GM19351 (cell line): Measurements from ENCODE around the gene MYBPC3.

ENCODE experiments used
- ATAC-seq: cut with Tn5 transposase; IDR thresholded peaks from one replicate; pipeline ENCODE4 v1.9.1; 2021; ENCODE audit warnings: mild to moderate bottlenecking, moderate library complexity; ENCODE audit not compliant: unreplicated experiment

MYBPC3 gene

DNA sequence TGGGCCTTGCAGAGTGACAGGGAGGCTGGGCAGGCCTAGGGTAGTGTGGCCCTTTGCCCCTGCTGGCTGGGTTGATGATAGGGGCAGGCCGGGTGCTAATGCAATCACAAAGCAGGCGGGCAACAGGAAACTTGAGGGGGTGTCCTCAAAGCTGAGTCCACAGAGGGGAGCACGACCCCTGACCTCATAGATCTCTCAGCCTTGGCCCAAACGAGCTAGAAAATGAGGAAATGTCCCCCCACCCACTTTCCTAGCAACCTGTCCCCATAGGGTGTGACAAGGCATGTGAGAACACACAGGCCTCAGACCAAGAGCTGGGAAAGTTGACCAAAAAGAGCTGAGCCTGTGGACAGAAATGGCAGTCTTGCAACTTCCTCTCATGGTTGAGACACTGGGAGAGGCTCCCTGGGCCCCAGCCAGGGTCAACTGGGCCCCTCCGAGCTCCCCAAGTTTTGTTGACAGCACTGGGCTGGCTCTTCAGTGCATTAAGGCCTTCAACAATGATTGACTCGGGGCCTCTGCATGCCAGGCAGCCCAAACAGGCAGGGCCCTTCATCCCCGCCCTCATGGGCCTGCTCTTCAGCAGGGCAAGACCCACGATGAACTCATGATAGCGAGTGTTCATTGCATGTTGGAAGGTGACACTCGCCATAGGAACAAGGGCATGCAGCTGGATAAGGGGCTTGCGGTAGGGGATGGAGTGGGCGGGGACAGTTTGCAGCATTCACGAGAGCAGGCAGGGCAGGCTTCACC, 35.6 kb upstream of the MYBPC3 start:
- ATAC-seq: no peak

DNA sequence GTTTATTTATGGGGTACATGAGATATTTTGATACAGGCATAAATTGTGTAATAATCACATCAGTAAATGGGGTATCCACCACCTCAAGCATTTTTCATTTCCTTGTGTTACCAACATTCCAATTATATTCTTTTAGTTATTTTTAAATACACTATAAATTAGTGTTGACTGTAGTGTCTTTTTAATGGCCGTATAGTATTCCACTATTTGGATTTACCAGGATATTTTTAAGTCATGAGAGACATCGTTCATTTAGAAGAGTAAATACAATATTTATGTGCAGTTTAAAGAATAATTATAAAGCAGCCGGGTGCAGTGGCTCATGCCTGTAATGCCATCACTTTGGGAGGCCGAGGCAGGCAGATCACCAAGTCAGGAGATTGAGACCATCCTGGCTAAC, 32.0 kb upstream of the MYBPC3 start:
- no peak for ATAC-seq

DNA sequence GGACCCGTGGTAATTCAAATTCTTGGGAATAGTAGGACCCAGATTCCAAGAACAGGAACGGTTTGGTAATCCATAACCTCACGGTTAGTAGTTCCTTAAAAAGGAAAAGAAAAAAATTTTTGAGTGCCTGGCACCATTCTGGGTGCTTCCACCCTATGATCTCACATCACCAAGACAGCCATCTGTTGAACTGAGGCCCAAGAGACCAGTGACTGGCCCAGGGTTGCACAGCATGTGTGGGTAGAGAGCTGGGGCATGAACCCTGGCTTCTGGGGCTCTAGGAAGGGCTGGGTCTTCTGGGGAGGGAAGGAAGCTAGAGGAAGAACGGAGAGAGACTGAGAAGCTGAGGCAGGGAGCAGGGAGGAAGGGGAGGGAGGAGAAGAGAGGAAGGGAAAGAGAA, 30.6 kb upstream of the MYBPC3 start:
- ATAC-seq: no peak

DNA sequence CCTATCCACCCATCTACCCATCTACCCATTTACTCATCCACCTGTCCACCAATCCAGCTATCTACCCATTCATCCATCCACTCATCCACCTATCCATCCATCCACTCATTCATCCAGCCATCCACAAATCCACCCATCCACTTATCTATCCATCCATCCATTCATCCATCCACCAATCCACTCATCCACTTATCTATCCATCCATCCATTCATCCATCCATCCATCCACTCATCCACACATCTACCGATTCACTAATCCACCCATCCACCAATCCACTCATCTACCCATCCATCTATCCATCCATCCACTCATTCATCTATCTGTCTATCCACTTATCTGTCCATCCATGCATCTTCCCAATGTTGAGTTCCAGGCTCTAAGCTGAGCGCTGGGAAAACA, 27.6 kb upstream of the MYBPC3 start:
- no peak for ATAC-seq

DNA sequence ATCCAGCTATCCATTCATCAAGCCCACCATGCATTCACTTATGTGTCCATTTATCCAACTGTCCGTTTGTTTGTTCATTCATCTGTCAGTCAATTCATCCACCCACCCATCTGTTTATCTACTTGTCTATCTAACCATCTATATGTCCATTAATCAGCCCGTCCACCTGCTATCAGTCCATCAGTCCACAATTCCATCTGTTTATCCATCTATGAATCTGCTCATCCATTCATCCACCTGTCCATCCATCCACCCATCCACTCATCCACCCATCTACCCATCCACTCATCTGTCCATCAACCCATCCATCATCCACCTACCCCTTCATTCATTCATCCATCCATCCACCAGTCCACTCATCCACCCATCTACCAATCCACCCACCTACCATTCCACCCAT, 26.8 kb upstream of the MYBPC3 start:
- no peak for ATAC-seq

DNA sequence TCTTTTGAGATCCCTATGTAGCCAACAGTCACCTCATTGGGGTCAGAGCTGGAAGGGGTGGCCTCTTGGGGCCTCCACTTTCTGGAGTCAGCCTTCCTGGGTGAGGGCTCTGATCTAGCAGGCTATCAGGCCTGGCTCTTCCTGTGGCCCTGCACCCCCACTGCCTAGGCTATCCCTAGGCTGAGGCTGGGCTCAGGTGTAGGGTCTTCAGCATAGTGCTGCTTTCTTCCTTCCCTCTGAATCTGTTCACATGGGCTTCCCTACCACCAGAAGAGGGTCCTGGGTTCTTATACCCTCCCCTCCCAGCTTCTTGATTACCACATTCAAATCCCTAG, 26.3 kb upstream of the MYBPC3 start:
- ATAC-seq: peak; percentile 12

DNA sequence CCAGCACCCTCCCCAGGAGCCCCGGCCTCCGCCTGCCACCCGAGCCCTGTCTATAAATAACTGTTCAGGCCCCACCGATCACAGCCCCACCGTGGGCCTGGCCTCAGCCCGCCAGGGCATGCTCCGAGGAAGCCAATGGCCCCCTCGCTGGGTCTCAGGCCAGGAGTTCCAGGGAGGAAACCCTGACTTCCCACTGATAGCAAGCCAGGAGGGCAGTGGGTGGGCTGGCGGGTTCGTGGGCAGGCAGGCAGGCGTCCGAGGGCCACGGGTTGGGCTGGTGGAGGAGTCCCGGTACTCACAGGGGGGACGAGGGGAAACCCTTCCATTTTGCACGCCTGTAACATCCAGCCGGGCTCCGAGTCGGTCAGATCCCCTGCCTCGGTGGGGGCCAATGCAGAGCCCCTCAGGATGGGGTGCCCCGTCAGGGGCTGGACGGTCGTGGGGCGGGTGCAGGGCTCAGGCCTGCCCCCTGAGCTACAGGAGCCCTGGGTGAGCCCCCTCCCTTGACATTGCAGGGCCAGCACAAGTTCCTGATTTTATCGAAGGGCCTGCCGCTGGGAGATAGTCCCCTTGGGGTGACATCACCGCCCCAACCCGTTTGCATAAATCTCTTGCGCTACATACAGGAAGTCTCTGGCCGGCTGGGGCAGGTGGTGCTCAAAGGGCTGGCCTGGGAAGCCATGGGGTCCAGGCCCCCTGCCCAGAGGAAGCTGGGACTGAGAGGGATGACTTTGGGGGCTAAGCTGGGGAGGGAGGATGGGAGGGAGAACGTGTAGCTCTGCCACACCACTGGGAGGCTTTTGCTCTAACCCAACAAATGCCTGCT, 25.7 kb upstream of the MYBPC3 start, which contains the start of gene SPI1:
Gene SPI1, minus strand, starts transcription at position 538 of the 826 bp plus-strand sequence. Its CDS starts 194 bp downstream, at position 344.
- peak; percentile 87 for ATAC-seq

DNA sequence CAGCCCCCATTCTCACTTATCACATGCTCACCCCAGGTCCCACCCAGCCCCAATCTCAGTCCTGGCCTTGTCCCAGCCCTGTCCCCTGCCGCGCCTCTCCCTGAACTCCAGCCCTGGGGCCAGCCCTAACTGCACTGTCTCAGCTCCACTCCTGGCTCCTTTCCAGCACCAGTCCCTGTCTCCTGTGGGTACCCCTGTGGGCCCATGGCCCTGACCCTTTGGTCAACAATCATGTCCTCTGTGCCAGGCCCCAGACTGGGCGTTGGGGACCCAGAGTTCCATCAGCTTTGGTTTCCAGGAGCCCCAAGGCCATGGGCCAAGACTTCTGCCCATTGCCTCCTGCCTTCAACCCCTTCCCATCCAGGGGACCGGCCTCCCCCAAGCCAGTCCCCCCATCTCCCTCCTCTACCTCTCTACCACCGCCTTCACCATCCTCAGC, 25.1 kb upstream of the MYBPC3 start:
- ATAC-seq: no peak

DNA sequence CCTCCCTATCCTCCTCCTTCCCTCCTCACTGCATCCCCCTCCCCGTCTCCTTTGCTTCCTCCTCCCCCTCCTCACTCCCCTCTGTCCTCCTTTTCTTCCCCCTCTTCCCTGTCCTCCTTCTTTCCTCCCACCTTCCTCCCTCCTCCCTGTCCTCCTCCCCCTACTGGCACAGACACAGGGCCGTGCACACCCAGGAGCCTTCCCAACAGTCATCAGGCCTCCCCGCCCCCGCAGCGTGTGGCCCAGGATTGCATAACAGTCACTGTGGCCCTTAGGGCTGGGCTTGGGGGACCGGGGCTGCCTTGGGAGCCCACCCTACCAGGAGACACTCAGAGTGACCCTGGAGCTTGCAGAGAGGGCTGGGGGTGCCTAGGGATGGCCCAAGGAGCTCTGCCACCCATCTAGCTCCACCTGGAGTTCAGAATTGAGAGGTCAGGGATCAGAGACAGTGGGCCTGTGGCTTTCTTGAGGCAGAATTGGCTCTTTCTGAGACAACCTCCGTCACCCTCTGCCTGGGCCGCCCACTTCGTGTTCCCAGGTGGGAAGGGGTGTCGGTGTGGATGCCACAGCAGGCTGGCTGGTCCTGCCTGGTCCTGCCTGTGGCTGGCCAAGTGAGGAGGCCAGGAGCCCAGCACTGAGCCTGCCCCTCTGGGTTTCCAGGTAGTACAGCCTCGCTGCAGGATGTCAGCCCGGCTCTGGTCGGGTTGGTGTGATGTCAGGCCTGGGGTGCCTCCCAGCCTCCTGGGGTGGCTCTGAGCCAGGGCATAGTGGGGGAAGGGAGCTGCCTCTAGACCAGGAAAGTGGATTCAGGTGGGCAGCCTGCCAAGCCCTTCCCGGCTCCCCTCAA, 24.2 kb upstream of the MYBPC3 start:
- peak; percentile 37 for ATAC-seq

DNA sequence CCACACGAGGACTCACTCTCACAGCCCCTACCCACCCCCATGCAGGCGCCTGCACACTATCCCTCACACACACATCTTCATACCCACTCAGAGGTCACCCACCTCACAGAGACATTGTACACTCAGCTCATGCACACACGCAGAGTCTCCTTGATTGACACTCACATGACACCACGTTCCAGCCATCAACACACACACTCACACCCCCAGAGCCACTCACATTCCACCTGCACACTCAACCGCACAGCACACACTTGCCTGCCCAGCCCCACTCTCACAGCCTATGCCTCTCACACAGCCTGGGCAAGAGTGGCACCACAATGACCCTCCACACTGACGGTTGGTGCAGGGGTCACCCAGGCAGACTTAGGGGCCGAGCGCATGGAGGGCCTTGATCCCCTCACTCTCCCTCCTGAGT, 23.6 kb upstream of the MYBPC3 start:
- no peak for ATAC-seq

DNA sequence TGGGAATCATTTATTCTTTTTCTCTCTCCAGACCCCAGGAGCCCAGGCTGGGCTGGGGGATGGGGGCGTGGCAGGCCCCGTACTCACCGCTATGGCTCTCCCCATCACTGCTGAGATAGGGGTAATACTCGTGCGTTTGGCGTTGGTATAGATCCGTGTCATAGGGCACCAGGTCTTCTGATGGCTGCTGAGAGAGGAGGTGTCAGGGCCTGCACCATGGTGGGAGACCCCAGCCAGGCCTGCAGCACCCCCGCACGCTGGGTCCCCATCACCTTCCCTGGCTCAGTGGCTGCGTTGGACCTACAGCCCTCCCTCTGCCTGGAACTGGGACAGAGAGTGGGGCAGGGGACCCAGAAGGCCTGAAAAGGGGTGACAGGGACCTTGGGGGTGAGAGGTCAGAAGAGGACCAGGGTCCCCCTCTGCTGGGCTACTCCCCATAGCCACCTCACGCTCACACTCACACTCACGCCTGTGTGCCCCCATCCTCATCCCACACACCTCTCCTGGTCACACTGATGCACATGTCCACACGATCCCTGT, 23.1 kb upstream of the MYBPC3 start:
- no peak for ATAC-seq

DNA sequence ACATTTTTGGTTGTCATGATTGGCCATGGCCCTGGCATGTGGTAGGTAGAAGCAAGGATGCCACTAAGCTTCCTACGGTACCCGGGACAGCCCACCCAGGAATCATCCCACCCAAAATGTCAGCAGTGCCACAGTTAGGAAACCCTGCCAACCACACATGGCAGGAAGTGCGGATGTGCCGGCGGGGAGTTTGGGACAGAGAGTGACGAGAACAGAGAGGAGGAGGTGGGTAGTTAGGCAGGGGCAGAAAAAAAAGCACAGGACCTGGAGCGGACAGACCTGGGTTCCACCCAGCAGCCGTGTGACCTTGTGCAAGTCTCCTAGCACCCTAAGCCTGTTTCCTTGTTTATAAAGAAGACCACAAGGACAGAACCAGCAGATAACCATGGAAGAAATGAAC, 22.5 kb upstream of the MYBPC3 start:
- ATAC-seq: no peak

DNA sequence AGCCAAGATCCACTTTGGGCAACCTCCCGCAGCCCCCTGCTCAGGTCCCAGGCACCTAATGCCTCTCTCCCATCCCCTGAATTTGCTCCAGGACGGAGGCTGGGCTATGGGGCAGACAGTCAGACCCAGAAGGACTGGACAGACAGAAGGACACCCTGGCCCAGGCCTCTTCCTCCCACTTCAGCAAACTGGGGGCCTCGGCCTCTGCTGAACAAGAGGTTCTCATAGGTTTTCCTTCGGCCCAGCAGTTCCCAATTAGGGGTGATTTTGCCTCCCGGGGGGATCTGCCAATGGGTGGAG, 22.2 kb upstream of the MYBPC3 start:
- no peak for ATAC-seq

DNA sequence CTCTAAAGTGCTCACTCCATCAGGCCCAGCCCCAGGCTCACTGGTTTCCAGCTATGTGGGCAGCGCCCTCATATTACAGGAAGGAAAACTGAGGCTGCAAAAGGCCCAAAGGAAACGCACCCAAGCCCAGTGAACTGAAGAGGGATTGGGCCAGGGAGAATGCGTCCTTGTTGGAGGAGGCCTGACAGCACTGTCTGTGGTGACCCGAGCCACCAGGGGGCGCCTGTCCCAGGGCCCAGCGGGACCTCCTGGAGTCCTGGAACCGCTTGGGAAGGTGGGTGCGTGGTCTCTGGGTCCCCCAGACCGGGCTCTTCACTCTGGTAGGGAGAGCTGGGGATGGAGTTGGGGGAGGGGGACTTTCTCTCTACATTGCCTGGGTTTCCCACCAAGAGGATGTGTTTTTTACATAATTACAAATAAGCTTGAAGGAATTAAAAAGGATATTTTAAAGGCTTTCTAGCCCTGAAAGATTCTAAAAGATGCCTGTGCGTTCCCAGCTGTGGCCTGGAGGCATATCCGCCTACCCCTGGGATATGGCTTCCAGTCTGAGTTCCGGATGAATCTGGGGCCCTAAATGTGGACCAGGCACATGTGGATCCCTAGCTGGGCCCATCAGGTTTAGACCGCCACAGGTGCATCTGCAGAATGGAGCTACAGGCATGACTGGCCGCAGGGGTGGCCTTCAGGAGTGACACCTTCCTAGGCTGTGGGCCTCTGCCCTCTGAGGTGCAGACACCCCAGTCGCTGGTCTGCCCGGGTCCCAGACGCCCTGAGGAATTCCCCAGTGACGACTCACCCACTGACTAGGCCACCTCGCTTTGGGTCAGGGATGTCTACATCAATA, 21.6 kb upstream of the MYBPC3 start:
- peak; percentile 27 for ATAC-seq

DNA sequence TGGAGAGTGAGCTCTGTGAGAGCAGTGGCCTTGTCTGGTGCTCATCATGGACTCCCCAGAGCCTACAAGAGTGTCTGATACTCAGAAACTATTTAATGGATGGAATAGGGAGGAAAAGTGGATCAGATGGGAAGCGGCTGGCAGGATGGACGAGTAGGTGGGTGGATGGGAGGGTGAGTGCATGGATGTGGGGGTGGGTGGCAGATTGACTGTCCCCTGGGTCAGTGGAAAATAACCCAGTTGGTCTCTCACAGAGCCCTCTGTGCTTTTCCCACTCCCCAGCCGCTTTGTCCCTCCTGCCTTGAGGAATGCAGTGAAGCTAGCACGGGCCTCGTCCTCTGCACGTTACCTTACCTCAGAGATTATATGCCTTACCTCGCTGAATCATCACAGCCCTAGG, 19.9 kb upstream of the MYBPC3 start:
- ATAC-seq: no peak

DNA sequence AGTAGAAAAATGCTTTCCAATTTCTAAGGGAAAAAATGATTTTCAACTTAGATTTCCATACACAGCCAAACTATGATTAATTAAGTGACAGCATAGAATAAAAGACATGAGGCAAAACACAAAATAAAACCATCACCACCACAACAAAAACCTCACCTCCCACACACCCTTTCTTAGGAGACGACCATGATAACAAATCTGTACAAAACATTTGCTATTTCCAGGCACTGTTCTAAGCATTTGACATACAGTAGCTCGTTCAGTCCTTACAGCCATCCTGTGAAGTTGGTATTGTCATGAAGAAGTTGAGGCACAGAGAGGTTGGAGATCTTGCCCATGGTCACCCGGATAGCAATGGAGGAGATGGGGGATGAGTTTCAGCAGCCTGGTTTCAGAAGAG, 17.2 kb upstream of the MYBPC3 start:
- ATAC-seq: no peak

DNA sequence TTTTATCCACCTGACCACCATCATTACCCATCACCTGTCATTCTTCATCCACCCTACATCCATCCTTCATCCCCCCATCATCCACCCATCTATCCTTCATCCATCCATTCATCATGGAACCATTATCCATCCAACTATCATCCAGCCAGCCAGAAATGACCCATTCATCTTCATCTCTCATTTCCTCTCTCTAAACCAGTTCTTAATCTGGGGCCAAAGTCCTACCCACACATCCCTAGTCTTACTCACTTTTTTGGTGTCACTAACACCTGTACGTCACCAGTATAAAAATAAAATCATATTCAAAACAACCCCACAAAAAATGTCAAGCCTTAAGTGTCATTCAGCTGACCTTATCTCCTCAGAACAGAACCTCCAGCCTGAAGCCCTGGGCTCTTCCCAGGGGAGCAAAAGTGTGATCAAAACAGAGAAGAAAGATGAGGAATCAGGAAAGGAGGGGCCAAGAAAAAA, 13.6 kb upstream of the MYBPC3 start:
- no peak for ATAC-seq

DNA sequence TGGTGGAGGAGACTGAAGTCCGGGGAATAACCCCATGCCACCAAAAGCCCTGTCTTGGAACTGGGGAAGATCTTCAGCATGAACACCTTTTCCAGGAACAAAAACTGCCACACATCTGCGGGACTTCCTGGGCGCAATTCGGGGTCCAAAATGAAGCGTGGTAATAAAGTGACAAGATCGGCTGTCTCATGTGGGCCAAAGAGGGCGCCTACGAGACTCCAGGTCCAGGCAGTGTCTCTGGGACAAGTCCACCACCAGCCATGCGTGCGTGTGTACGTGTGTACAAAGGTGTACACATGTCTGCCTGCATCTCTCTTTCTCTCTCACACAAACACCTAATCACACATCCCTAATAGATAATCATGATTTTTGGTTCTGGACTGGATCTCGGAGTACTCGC, 8.9 kb upstream of the MYBPC3 start:
- no peak for ATAC-seq

DNA sequence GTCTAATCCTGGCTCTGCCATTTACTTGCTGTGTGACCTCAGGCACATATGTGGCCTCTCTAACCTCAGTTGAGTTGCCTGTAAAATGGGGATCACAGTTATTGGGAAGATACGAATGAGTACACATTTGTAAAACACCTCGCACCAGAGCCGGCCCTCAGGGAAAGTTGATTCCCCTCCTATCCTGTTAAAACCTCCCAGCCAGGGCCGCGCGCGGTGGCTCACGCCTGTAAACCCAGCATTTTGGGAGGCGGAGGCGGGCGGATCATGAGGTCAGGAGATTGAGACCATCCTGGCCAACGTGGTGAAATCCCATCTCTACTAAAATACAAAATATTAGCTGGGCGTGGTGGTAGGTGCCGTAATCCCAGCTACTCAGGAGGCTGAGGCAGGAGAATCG, 7.8 kb upstream of the MYBPC3 start:
- ATAC-seq: no peak

DNA sequence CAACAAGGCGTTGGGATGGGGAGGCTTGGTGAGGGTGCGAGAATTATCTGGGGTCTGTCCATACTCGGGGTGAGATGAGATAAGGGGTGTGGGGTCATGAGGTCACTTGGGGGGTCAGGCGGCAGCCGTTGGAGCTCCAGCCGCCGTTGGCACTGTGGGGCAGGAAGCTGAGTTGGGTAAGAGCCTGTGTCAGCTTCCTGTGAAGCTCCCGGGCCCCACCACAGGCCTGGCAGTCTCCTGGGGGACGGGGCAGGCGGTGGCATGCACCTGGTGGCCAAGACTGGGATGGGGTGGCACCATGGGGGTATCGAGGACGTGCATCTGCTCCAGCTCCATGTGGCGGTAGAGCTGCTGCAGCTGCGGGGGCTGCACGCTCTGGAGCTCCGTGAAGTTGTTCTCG, 7.1 kb upstream of the MYBPC3 start:
- no peak for ATAC-seq
